ENCODE results near the gene DDB1. TPM values are rescaled to one million over a fixed set of nuclear protein-coding genes. Genes with fewer than 3 reads are reported as not detected.

Gene DDB1
- total and polyA plus RNA-seq, 2 of the 4 experiments (the other 2 are of a cell fraction), result 221 to 412 TPM

DNA sequence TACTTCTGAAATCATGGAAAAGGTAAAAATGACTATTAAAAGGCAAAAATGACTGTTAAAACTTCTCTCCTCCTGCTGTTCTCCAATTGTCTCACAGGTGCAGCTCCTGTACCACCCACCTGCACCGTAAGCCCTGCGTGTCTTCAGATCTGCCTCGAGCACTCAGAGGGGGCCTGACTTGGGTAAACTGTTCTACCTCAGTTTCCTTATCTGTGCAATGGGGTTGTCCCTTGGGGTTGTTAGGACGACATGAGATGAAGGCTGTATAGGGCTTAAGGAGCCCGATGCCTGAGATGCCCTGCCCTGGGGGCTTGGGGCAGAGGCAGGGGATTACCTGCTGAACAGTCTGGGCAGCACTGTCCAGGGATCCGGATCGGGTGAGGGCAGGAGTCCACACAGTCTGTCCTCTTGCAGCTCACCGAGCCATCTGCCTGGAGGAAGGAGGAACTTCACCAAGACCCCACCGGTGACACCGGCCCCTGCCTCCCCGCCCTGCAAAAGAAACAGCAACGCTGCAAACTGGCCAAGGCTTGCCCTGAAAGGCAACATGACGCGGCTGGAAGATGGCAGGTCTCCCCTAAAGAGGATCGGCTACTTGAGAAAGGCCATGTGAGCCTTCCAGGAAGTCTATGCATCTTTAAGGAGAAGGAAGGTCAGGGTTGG lies 64.2 kb downstream of the DDB1 start:
- Histone ChIP-seq H3K4me3 (ENCODE audit: insufficient read depth, low read depth, low read length) (no peak overlapping the region), H3K56ac (ENCODE audit: extremely low read depth, insufficient read depth, low read length) (no peak overlapping the region), H4K8ac (ENCODE audit: low read depth in 2 of 2, low read length in 2 of 2) (no peak overlapping the region), H3K4me2 (ENCODE audit: low read depth, low read length) (no peak overlapping the region), H3K27me3 (ENCODE audit: control insufficient read depth, insufficient read depth, low read length) (no peaks in the 10 kb centered on the region), H4K91ac (ENCODE audit: insufficient read depth, low read depth, low read length) (no peak overlapping the region), H3K9me3 (ENCODE audit: control insufficient read depth, insufficient read depth, low read length) (no peaks in the 10 kb centered on the region), H2BK5ac (ENCODE audit: low read depth, low read length, poor library complexity, severe bottlenecking) (no peak overlapping the region), H3K4me1 (ENCODE audit: control insufficient read depth, insufficient read depth, low read length) (peaks cover 2% of the 10 kb centered on the region), H3K9me1 (ENCODE audit: insufficient read depth, low read length) (no peaks in the 10 kb centered on the region; the same call in 1 of the 2 replicates), H2BK15ac (ENCODE audit: low read depth, low read length) (no peak overlapping the region), H4K5ac (ENCODE audit: low read depth, low read length) (no peak overlapping the region), H2BK120ac (ENCODE audit: low read depth, low read length) (no peak overlapping the region), H3K9ac (ENCODE audit: low read depth, low read length) (no peak overlapping the region), H3K4ac (ENCODE audit: low read depth, low read length) (no peak overlapping the region), H3K23ac (ENCODE audit: low read depth, low read length) (no peak overlapping the region), H3K36me3 (ENCODE audit: control insufficient read depth, insufficient read depth, low read length) (no peaks in the 10 kb centered on the region), H3K14ac (replicated peaks; ENCODE audit: low read depth, low read length) (no peak overlapping the region), H4K20me1 (ENCODE audit: insufficient read depth, low read length) (no peaks in the 10 kb centered on the region), H3K18ac (ENCODE audit: low read depth, low read length) (no peak overlapping the region), H3K79me1 (ENCODE audit: low read depth in 1 of 2, low read length in 2 of 2) (no peaks in the 10 kb centered on the region), H2AK5ac (ENCODE audit: low read depth, low read length) (no peak overlapping the region), H2AFZ (replicated peaks; ENCODE audit: low read length, poor library complexity) (no peak overlapping the region), H3K27ac (ENCODE audit: insufficient read depth, low read length) (no peak overlapping the region), H2BK20ac (ENCODE audit: low read depth, low read length) (no peak overlapping the region), H2AK9ac (replicated peaks; ENCODE audit: low read depth, low read length, poor library complexity) (no peak overlapping the region)
- TF ChIP-seq BHLHE40 (IDR thresholded peaks at IDR 0.05; ENCODE audit: low read depth, low read length) (no peak), MAZ (IDR thresholded peaks at IDR 0.05; ENCODE audit: borderline replicate concordance, low read depth, low read length) (no peak), MAFK (IDR thresholded peaks at IDR 0.05; ENCODE audit: low read depth, low read length) (no peak), RCOR1 (IDR thresholded peaks at IDR 0.05; ENCODE audit: insufficient replicate concordance, low read length) (no peak), ELK1 (IDR thresholded peaks at IDR 0.05; ENCODE audit: borderline replicate concordance, low read depth, low read length) (no peak), CTCF (conservative IDR thresholded peaks at IDR 0.05; ENCODE audit: low read depth, low read length) (no peak), POLR2A (IDR thresholded peaks at IDR 0.05; ENCODE audit: low read depth, low read length) (no peak), CEBPB (IDR thresholded peaks at IDR 0.05; ENCODE audit: low read depth, low read length) (no peak), MXI1 (IDR thresholded peaks at IDR 0.05; ENCODE audit: borderline replicate concordance, low read depth, low read length) (no peak), CHD1 (IDR thresholded peaks at IDR 0.05; ENCODE audit: low read depth, low read length) (no peak)
- in situ Hi-C loops (cut with MboI; ENCODE audit: low sequenced_read_pairs) (no loop called here), intact Hi-C loops (cut with micrococcal nuclease) (no loop called here), dilution Hi-C loops (cut with HindIII; ENCODE audit: low sequenced_read_pairs, unreplicated experiment) (no loop called here)
- WGBS, 2 experiments (ENCODE audit: extremely low coverage in 2 of 2, insufficient read length in 1 of 2), result 90% methylated on average over 9 of the region's 15 CpGs; no CpG with 5 or more reads in 1 of the 2 experiments
- DNase-seq, result no peak
- no peak for ATAC-seq (ENCODE audit: low read depth)
- BruUV-seq (replicated peaks), result no TSS peak
- ChIA-PET CTCF (no interaction called here), POLR2A (ENCODE audit: unreplicated experiment) (no interaction called here)
